ENCODE data around the gene UBAP1L. TPM values are rescaled to one million over a fixed set of nuclear protein-coding genes. Genes with fewer than 3 reads are reported as not detected.
"Not testable (repeated sequence)": the region's sequence is repeated elsewhere in the genome, so short reads cannot be mapped to it uniquely, and the experiment has no call there.

UBAP1L gene
- total RNA-seq, 1 donor from 2014 or later, result 4.9 TPM

DNA sequence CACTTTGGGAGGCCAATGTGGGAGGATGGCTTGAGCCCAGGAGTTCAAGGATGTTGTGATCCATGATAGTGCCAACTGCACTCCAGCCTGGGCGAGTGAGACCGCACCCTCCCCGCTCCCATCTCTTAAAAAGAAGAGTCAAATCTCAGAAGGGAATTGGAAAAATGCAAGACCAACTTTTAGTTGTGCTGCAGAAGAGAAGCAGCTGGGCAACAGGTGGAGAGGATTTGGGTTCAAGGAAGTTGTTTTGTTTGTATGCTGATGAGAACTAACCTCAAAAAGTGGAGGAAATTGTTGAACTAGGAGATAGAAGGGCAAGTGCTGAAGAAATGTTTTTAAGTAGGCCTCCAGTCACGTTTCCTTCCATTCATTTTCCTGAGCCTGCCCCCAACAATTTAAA lies 31.4 kb upstream of the UBAP1L start:
- no peak overlapping the region for H3K27ac ChIP-seq
- H3K4me1 ChIP-seq, result no peaks in the 10 kb centered on the region
- H3K36me3 ChIP-seq, result peaks cover 48% of the 10 kb centered on the region
- no peaks in the 10 kb centered on the region for H3K9me3 ChIP-seq
- intact Hi-C loops (cut with DNase I), result no loop called here
- TF ChIP-seq, protein P1, sequence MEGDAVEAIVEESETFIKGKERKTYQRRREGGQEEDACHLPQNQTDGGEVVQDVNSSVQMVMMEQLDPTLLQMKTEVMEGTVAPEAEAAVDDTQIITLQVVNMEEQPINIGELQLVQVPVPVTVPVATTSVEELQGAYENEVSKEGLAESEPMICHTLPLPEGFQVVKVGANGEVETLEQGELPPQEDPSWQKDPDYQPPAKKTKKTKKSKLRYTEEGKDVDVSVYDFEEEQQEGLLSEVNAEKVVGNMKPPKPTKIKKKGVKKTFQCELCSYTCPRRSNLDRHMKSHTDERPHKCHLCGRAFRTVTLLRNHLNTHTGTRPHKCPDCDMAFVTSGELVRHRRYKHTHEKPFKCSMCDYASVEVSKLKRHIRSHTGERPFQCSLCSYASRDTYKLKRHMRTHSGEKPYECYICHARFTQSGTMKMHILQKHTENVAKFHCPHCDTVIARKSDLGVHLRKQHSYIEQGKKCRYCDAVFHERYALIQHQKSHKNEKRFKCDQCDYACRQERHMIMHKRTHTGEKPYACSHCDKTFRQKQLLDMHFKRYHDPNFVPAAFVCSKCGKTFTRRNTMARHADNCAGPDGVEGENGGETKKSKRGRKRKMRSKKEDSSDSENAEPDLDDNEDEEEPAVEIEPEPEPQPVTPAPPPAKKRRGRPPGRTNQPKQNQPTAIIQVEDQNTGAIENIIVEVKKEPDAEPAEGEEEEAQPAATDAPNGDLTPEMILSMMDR (IDR thresholded peaks at IDR 0.05), result no peak
- no peak for DNase-seq
- ATAC-seq, result no peak
- H3K27me3 ChIP-seq, result no peaks in the 10 kb centered on the region
- no peak overlapping the region for H3K4me3 ChIP-seq

DNA sequence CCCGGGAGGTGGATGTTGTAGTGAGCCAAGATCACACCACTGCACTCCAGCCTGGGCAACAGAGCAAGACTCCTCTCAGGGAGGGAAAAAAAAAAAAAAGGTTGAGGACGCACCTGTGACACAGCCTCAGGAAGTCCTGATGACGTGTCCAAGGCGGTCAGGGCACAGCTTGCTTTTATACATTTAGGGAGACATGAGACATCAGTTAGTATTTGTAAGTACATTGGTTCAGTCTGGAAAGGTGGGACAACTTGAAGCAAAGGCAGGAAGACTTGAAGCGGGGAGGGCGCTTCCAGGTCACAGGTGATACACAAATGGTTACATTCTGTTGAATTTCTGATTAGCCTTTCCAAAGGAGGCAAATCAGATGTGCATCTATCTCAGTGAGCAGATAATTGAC lies 23.6 kb upstream of the UBAP1L start:
- intact Hi-C loops (cut with DNase I); H3K4me1 ChIP-seq; H3K27me3 ChIP-seq; DNase-seq; ATAC-seq; H3K9me3 ChIP-seq; H3K4me3 ChIP-seq; H3K27ac ChIP-seq; H3K36me3 ChIP-seq: not testable (repeated sequence)

DNA sequence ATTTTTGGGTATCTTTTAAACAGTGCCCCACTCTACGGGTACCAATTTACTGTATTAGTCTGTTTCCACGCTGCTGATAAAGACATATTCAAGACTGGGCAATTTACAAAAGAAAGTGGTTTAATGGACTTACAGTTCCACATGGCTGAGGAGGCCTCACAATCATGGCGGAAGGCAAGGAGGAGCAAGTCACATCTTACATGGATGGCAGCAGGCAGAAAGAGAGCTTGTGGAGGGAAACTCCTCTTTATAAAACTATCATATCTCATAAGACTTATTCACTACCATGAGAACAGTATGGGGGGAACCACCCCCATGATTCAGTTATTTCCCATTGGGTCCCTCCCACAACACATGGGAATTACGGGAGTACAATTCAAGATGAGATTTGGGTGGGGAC lies 22.9 kb upstream of the UBAP1L start:
- H3K9me3 ChIP-seq; H3K4me3 ChIP-seq; intact Hi-C loops (cut with DNase I); H3K36me3 ChIP-seq; H3K27ac ChIP-seq; H3K4me1 ChIP-seq; H3K27me3 ChIP-seq; DNase-seq; ATAC-seq: not testable (repeated sequence)

DNA sequence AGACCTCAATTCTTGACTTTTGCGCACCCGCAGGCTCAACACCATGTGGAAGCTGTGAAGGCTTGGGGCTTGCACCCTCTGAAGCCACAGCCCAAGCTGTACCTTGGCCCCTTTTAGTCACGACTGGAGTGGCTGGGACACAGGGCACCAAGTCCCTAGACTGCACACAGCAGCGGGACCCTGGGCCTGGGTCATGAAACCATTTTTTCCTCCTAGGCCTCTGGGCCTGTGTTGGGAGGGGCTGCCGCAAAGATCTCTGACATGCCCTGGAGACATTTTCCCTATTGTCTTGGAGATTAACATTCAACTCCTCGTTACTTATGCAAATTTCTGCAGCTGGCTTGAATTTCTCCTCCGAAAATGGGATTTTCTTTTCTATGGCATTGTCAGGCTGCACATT lies 22.1 kb upstream of the UBAP1L start:
- H3K36me3 ChIP-seq; H3K4me3 ChIP-seq; H3K27ac ChIP-seq; H3K9me3 ChIP-seq; intact Hi-C loops (cut with DNase I); ATAC-seq; DNase-seq; H3K27me3 ChIP-seq: not testable (repeated sequence)
- H3K4me1 ChIP-seq, result peaks cover 10% of the 10 kb centered on the region

DNA sequence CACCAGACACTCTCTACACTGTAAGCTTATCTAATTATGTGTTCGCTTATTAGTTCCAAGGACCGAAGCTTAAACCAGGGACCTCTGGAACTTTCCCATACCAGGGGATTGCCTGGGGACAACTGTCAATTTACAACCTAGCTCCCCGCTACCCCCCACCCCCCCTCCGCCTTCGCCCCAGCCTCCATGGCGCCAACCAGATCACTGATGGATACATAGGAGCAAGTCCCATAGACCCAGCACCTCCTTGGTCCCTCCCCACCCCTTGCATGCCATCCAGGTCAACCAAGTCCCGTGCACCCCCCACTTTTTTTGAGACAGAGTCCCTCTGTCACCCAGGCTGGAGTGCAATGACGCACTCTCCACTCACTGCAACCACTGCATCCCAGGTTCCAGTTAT lies 19.5 kb upstream of the UBAP1L start:
- no peak overlapping the region for H3K4me3 ChIP-seq
- H3K36me3 ChIP-seq, result peaks cover 11% of the 10 kb centered on the region
- H3K9me3 ChIP-seq, result no peaks in the 10 kb centered on the region
- intact Hi-C loops (cut with DNase I), result no loop called here
- H3K4me1 ChIP-seq, result peaks cover 18% of the 10 kb centered on the region
- no peak overlapping the region for H3K27ac ChIP-seq
- TF ChIP-seq, protein P1 (IDR thresholded peaks at IDR 0.05), result no peak
- DNase-seq (no peak), ATAC-seq (no peak)
- no peaks in the 10 kb centered on the region for H3K27me3 ChIP-seq

DNA sequence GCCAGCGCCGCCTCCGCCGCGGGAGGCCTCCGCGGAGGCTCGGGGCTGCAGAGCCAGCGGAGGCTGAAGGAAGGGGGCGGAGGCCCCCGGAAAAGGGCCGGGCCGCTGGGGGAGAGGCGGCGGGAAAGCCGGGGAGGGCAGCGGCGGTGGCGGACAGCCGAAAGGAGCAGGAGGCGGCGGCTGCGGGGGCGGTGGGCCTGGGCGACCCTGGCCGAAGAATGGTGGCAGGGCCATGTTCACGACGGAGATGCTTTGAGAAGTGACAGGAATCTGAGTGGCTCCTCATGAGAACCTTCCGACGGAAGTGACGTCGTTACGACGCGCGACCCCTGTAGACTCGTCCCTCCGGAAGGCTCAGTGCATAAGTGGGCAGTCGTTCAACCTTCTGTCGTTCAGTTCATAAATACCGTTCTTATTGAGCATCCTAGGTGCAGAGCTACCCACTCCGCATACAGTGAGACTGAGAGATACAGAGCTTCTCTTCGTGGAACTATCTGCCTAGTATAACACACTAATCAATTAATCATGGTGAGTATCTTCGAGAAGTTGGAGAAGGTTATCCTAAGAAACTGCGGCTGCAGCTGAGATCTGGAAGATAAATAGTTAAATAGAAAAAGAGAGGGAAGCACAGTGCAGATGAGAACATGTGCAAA lies 18.7 kb upstream of the UBAP1L start, which contains the start of gene PDCD7:
PDCD7 (minus strand) TSS at position 261 of the 653 bp plus-strand sequence; CDS start at position 234, 27 bp downstream.
- intact Hi-C loops (cut with DNase I), result no loop called here
- H3K36me3 ChIP-seq, result peaks cover 20% of the 10 kb centered on the region
- TF ChIP-seq, protein P1 (IDR thresholded peaks at IDR 0.05), result no peak
- H3K4me1 ChIP-seq, result peaks cover 18% of the 10 kb centered on the region
- no peaks in the 10 kb centered on the region for H3K9me3 ChIP-seq
- H3K27me3 ChIP-seq, result no peaks in the 10 kb centered on the region
- DNase-seq, result peak; percentile 94
- peak within 1 kb of the TSS; percentile 78 for H3K4me3 ChIP-seq
- ATAC-seq, result peak; percentile 93
- H3K27ac ChIP-seq, result peak within 1 kb of the TSS; percentile 85

DNA sequence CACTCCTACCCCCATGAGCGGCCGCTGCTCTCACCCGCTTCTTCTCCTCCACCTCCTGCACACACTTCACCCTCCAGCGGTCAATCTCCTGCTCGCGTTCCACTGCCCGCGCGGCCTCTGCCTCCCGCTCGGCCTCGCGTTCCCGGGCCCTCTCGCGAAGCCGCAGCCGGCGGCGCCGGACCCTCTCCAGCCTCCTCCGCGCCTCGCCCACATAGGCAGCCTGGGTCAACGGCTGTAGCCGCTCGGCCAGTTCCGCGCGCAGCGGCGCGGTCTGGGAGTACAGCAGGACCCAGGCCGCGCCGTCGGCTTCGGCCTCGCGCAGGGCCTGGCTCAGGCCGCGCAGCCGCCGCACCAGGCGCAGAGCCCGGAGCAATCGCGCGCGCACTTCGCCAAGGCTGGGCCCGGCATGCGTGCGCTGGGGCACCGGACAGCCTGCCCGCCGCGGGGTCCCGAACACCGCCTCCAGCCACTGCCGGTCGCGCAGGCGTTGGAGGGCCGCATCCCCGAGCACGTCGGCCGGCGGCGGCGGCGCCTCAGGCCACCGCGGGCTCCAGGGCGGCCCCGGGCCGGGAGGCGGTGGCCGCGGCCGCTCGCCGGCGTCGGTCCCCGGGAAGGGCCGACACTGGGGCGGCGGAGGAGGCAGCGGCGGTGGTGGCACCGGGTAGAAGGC lies 18.0 kb upstream of the UBAP1L start:
- intact Hi-C loops (cut with DNase I), result no loop called here
- peak; percentile 87 for ATAC-seq
- no peaks in the 10 kb centered on the region for H3K9me3 ChIP-seq

More for the DNA sequence above, 18.0 kb upstream of the UBAP1L start:
- Histone ChIP-seq H3K36me3 (peaks cover 26% of the 10 kb centered on the region), H3K4me1 (peaks cover 18% of the 10 kb centered on the region), H3K27ac (peak overlapping the region; percentile 85), H3K4me3 (peak overlapping the region; percentile 78), H3K27me3 (no peaks in the 10 kb centered on the region)
- peak; percentile 85 for DNase-seq
- TF ChIP-seq, protein P1 (IDR thresholded peaks at IDR 0.05), result no peak

Data from upper lobe of right lung (tissue), 1 donor.